ENCODE measurements around the gene ARHGAP6.

DNA sequence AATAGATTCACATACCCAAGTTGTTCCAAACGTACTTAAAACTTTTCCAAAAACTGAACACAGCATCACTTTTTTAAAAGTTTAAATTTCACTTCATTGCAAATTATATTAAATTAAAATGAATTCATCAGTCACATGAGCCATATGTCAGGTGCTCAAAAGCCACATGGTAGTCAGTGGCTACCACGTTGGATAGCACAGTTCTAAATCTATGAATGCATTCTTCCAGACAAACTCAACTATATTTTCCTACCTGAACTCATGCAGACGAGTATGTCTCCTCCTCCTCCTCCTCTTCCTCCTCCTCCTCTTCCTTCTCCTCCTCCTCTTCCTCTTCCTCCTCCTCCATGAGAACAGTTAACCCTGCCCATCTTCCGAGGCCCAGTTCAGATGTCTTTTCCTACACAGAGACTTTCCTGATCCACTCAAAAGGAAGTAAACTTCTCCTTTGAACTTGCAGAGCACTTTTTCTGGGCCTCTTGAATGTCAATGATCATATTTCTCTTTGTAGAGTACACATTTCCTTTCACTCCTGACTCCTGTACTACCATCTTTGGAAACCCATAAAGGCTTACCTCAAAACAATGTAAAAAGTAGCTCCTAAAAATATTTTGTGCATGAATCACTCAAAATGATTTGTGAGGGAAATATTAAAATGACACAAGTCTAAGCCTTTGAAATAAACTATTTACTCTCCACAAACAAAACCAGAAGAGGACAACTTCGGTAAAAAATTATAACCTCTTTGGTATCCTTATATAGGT is 199.9 kb downstream of the ARHGAP6 start:
- TF ChIP-seq, protein P1, sequence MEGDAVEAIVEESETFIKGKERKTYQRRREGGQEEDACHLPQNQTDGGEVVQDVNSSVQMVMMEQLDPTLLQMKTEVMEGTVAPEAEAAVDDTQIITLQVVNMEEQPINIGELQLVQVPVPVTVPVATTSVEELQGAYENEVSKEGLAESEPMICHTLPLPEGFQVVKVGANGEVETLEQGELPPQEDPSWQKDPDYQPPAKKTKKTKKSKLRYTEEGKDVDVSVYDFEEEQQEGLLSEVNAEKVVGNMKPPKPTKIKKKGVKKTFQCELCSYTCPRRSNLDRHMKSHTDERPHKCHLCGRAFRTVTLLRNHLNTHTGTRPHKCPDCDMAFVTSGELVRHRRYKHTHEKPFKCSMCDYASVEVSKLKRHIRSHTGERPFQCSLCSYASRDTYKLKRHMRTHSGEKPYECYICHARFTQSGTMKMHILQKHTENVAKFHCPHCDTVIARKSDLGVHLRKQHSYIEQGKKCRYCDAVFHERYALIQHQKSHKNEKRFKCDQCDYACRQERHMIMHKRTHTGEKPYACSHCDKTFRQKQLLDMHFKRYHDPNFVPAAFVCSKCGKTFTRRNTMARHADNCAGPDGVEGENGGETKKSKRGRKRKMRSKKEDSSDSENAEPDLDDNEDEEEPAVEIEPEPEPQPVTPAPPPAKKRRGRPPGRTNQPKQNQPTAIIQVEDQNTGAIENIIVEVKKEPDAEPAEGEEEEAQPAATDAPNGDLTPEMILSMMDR (IDR thresholded peaks at IDR 0.05; ENCODE audit: insufficient read depth, low read length), result no peak
- no peak for TF ChIP-seq SPI1 (IDR thresholded peaks at IDR 0.05; ENCODE audit: borderline replicate concordance, low read depth)
- TF ChIP-seq GABPA (IDR thresholded peaks at IDR 0.05; ENCODE audit: low read depth), result no peak
- TF ChIP-seq POLR2AphosphoS5 (IDR thresholded peaks at IDR 0.05; ENCODE audit: low read depth), result no peak
- TF ChIP-seq, protein P2, sequence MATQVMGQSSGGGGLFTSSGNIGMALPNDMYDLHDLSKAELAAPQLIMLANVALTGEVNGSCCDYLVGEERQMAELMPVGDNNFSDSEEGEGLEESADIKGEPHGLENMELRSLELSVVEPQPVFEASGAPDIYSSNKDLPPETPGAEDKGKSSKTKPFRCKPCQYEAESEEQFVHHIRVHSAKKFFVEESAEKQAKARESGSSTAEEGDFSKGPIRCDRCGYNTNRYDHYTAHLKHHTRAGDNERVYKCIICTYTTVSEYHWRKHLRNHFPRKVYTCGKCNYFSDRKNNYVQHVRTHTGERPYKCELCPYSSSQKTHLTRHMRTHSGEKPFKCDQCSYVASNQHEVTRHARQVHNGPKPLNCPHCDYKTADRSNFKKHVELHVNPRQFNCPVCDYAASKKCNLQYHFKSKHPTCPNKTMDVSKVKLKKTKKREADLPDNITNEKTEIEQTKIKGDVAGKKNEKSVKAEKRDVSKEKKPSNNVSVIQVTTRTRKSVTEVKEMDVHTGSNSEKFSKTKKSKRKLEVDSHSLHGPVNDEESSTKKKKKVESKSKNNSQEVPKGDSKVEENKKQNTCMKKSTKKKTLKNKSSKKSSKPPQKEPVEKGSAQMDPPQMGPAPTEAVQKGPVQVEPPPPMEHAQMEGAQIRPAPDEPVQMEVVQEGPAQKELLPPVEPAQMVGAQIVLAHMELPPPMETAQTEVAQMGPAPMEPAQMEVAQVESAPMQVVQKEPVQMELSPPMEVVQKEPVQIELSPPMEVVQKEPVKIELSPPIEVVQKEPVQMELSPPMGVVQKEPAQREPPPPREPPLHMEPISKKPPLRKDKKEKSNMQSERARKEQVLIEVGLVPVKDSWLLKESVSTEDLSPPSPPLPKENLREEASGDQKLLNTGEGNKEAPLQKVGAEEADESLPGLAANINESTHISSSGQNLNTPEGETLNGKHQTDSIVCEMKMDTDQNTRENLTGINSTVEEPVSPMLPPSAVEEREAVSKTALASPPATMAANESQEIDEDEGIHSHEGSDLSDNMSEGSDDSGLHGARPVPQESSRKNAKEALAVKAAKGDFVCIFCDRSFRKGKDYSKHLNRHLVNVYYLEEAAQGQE (IDR thresholded peaks at IDR 0.05; ENCODE audit: insufficient replicate concordance, low read depth), result no peak

Measured in HL-60 (cell line).